GM23338 (cell line): ENCODE data around the gene ASTN1. TPM values are rescaled to one million over a fixed set of nuclear protein-coding genes. Genes with fewer than 3 reads are reported as not detected.

Experiments
- ATAC-seq: fragments of 200-7000 bp; cut with Tn5 transposase; 3 replicates; pipeline ENCODE4 v1.9.1; 2020
- DNase-seq: peaks from one replicate; pipeline ENCODE4 v3.0.0-alpha.2; 2015; ENCODE audit warnings: low spot score
- H2AFZ ChIP-seq: fragments of 200-600 bp; sonication (generic); 2 replicates; pipeline ENCODE4 v1.8.0; 2016; ENCODE audit warnings: antibody characterized with exemption, mild to moderate bottlenecking, moderate library complexity
- H3F3A ChIP-seq: fragments of 200-600 bp; sonication (generic); replicated peaks from 2 replicates; pipeline ENCODE4 v1.8.0; 2017; ENCODE audit warnings: antibody characterized with exemption, mixed run types, low read depth
- H3K27ac ChIP-seq: fragments of 200-600 bp; sonication (generic); 2 replicates; pipeline ENCODE4 v1.6.1; 2016; ENCODE audit warnings: low read depth
- H3K27me3 ChIP-seq: fragments of 200-600 bp; sonication (generic); 2 replicates; pipeline ENCODE4 v1.8.0; 2016; ENCODE audit warnings: mild to moderate bottlenecking, mixed run types, moderate library complexity; ENCODE audit not compliant: insufficient read depth
- H3K36me3 ChIP-seq: fragments of 200-600 bp; sonication (generic); 2 replicates; pipeline ENCODE4 v1.8.0; 2016; ENCODE audit warnings: mild to moderate bottlenecking; ENCODE audit not compliant: insufficient read depth
- H3K4me1 ChIP-seq: fragments of 200-600 bp; sonication (generic); 2 replicates; pipeline ENCODE4 v1.8.0; 2016; ENCODE audit warnings: mild to moderate bottlenecking, moderate library complexity; ENCODE audit not compliant: insufficient read depth
- H3K4me2 ChIP-seq: fragments of 200-600 bp; sonication (generic); 2 replicates; pipeline ENCODE4 v1.7.1; 2017; ENCODE audit warnings: mixed run types
- H3K4me3 ChIP-seq: fragments of 200-600 bp; sonication (generic); 2 replicates; pipeline ENCODE4 v1.6.1; 2016; ENCODE audit warnings: mixed run types
- H3K79me2 ChIP-seq: fragments of 200-600 bp; sonication (generic); replicated peaks from 2 replicates; pipeline ENCODE4 v1.8.0; 2017; ENCODE audit warnings: mild to moderate bottlenecking; ENCODE audit not compliant: insufficient read depth
- H3K9me2 ChIP-seq: fragments of 200-600 bp; sonication (generic); 2 replicates; pipeline ENCODE4 v1.8.0; 2017; ENCODE audit not compliant: insufficient read depth
- H4K20me1 ChIP-seq: fragments of 200-600 bp; sonication (generic); replicated peaks from 2 replicates; pipeline ENCODE4 v1.8.0; 2017; ENCODE audit warnings: mild to moderate bottlenecking; ENCODE audit not compliant: insufficient read depth
- H3K27ac Mint-ChIP-seq: 2 replicates; pipeline ENCODE4 v1.8.0; 2020; ENCODE audit warnings: inconsistent platforms, mild to moderate bottlenecking, moderate library complexity, mixed read lengths
- H3K27me3 Mint-ChIP-seq: 3 replicates; pipeline ENCODE4 v1.8.0; 2022; ENCODE audit warnings: low read depth, mild to moderate bottlenecking, moderate library complexity, mixed read lengths, inconsistent platforms; ENCODE audit not compliant: insufficient read depth, poor library complexity
- H3K36me3 Mint-ChIP-seq: 3 replicates; pipeline ENCODE4 v1.8.0; 2021; ENCODE audit warnings: low read depth, mild to moderate bottlenecking, inconsistent platforms, moderate library complexity, mixed read lengths
- H3K4me1 Mint-ChIP-seq: 3 replicates; pipeline ENCODE4 v1.8.0; 2020; ENCODE audit warnings: mild to moderate bottlenecking, inconsistent platforms, mixed read lengths
- H3K4me3 Mint-ChIP-seq: 3 replicates; pipeline ENCODE4 v1.8.0; 2021; ENCODE audit warnings: moderate library complexity, mild to moderate bottlenecking, inconsistent platforms, mixed read lengths
- H3K9me3 Mint-ChIP-seq: 3 replicates; pipeline ENCODE4 v1.8.0; 2020; ENCODE audit warnings: moderate library complexity, mild to moderate bottlenecking, inconsistent platforms, mixed read lengths
- CREB1 ChIP-seq: fragments of 250-450 bp; sonication (Bioruptor Pico); IDR thresholded peaks from 2 replicates; pipeline ENCODE4 v1.5.0; 2020; ENCODE audit warnings: low read depth, mild to moderate bottlenecking, moderate library complexity
- EZH2 ChIP-seq: fragments of 200-600 bp; sonication (generic); IDR thresholded peaks from one replicate; pipeline ENCODE4 v1.8.0; 2017; ENCODE audit warnings: antibody characterized with exemption, mild to moderate bottlenecking, low read depth; ENCODE audit not compliant: unreplicated experiment
- JUNB ChIP-seq: IDR thresholded peaks from one replicate; pipeline ENCODE4 v1.6.1; 2016; ENCODE audit warnings: antibody characterized with exemption; ENCODE audit not compliant: unreplicated experiment
- NANOG ChIP-seq: IDR thresholded peaks from 2 replicates; pipeline ENCODE4 v1.6.1; 2016; ENCODE audit warnings: antibody characterized with exemption, borderline replicate concordance
- POLR2AphosphoS5 ChIP-seq: IDR thresholded peaks from 2 replicates; pipeline ENCODE4 v1.6.1; 2016; ENCODE audit warnings: antibody characterized with exemption, low read depth
- STAT1 ChIP-seq: IDR thresholded peaks from one replicate; pipeline ENCODE4 v1.6.1; 2016; ENCODE audit warnings: antibody characterized with exemption; ENCODE audit not compliant: unreplicated experiment
- ZNF114 ChIP-seq: fragments of 250-450 bp; sonication (Bioruptor Pico); IDR thresholded peaks from 2 replicates; pipeline ENCODE4 v1.5.0; 2020; ENCODE audit warnings: mild to moderate bottlenecking, moderate library complexity
- ZNF331 ChIP-seq: fragments of 250-450 bp; sonication (Bioruptor Pico); IDR thresholded peaks from 2 replicates; pipeline ENCODE4 v1.5.0; 2020; ENCODE audit warnings: low read depth, mild to moderate bottlenecking, moderate library complexity
- polyA plus RNA-seq: library from polyadenylated mRNA; unstranded; fragments of >200 nt; fragmentation: Nextera tagmentation; extraction: Ambion mirVana; gene quantifications from 2 replicates; pipeline ENCODE4 v1.2.1, GENCODE V29; 2016
- total RNA-seq: library from RNA; depleted of rRNA; stranded (reverse); fragments of >200 nt; shearing (Covaris generic); gene quantifications from 2 replicates; pipeline ENCODE4 v1.2.3, GENCODE V29; 2014
- TF ChIP-seq, protein P1 (sequence below): IDR thresholded peaks from 2 replicates; pipeline ENCODE4 v1.6.1; 2016; ENCODE audit warnings: antibody characterized with exemption
- TF ChIP-seq, protein P2 (sequence below): fragments of 250-450 bp; sonication (Bioruptor Pico); IDR thresholded peaks from 2 replicates; pipeline ENCODE4 v1.5.0; 2020; ENCODE audit warnings: mild to moderate bottlenecking, moderate library complexity
- TF ChIP-seq, protein P3 (sequence below): IDR thresholded peaks from one replicate; pipeline ENCODE4 v1.6.1; 2018; ENCODE audit warnings: antibody characterized with exemption; ENCODE audit not compliant: unreplicated experiment

The ASTN1 gene
- total and polyA plus RNA-seq, 2 experiments from 2014 or later, result 2.0 to 5.2 TPM

DNA sequence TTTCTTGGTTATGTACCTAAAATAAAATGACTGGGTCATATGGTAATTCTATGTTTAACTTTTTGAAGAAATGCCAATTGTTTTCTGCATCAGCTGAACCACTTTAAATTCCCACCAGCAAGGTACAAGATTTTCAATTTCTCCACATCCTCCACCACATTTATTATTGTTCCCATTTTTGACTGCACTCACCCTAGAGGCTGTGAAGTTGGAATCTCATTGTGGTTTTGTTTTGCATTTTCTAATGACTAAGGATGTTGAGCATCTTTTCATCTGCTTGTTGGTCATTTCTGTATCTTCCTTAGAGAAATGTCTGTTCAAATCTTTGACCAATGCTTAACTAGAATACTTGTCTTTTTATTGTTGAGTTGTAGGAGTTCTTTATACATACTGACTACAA, 72.5 kb downstream of the ASTN1 start:
- H3K4me1 Mint-ChIP-seq, result peaks cover 10% of the 10 kb centered on the region
- ATAC-seq (no peak), DNase-seq (no peak)
- H2AFZ ChIP-seq, result no peak overlapping the region
- H3K79me2 ChIP-seq, result no peaks in the 10 kb centered on the region
- H3K27me3 Mint-ChIP-seq, result no peaks in the 10 kb centered on the region
- H4K20me1 ChIP-seq, result no peaks in the 10 kb centered on the region
- H3K4me1 ChIP-seq, result peaks cover 4% of the 10 kb centered on the region; the same call in 1 of the 2 replicates
- H3K4me2 ChIP-seq, result no peak overlapping the region
- no peaks in the 10 kb centered on the region for H3K36me3 Mint-ChIP-seq
- no peaks in the 10 kb centered on the region for H3F3A ChIP-seq
- H3K27ac Mint-ChIP-seq, result no peak overlapping the region
- H3K9me3 Mint-ChIP-seq, result no peaks in the 10 kb centered on the region
- no peak for TF ChIP-seq ZNF331
- TF ChIP-seq JUNB, result no peak
- peaks cover 4% of the 10 kb centered on the region; the same call in 1 of the 2 replicates for H3K9me2 ChIP-seq
- no peaks in the 10 kb centered on the region for H3K27me3 ChIP-seq
- no peak overlapping the region for H3K4me3 ChIP-seq
- no peaks in the 10 kb centered on the region for H3K36me3 ChIP-seq
- H3K27ac ChIP-seq, result no peak overlapping the region
- no peak overlapping the region for H3K4me3 Mint-ChIP-seq

DNA sequence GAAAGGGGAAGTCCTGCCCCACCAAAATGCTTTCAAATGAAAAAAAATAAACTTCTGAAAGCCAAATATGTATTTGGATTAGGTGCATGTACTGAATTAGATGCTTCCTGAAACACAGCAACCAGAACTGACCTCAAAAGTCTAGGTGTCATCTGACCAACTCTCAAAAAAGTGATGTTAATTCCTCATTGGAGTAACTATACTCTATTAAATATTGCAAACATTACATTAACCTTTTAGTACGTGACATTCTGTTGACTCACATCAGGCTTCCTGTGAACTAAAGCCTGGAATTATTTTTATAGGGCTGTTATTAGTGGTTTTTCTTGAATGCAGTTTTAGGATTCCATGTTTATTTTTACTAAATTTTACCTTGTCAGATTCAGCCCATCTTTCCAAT, 73.5 kb downstream of the ASTN1 start:
- H3K79me2 ChIP-seq, result no peaks in the 10 kb centered on the region
- H3K27me3 ChIP-seq, result no peaks in the 10 kb centered on the region
- DNase-seq, result no peak
- ATAC-seq, result no peak
- Mint-ChIP-seq H3K9me3 (no peaks in the 10 kb centered on the region), H3K27ac (no peak overlapping the region), H3K4me3 (no peak overlapping the region), H3K4me1 (peaks cover 10% of the 10 kb centered on the region), H3K36me3 (no peaks in the 10 kb centered on the region), H3K27me3 (no peaks in the 10 kb centered on the region)
- peaks cover under 1% of the 10 kb centered on the region; the same call in 1 of the 2 replicates for H3K9me2 ChIP-seq
- H3F3A ChIP-seq, result no peaks in the 10 kb centered on the region
- H3K4me3 ChIP-seq, result no peak overlapping the region
- H2AFZ ChIP-seq, result no peak overlapping the region
- peaks cover 4% of the 10 kb centered on the region; the same call in 1 of the 2 replicates for H3K4me1 ChIP-seq
- no peaks in the 10 kb centered on the region for H3K36me3 ChIP-seq
- no peak overlapping the region for H3K4me2 ChIP-seq
- H4K20me1 ChIP-seq, result no peaks in the 10 kb centered on the region
- TF ChIP-seq EZH2 (no peak), POLR2AphosphoS5 (no peak), NANOG (no peak), ZNF114 (no peak), JUNB (no peak), CREB1 (CRISPR knock-in tag) (no peak), ZNF331 (no peak), STAT1 (no peak)
- TF ChIP-seq, protein P1, sequence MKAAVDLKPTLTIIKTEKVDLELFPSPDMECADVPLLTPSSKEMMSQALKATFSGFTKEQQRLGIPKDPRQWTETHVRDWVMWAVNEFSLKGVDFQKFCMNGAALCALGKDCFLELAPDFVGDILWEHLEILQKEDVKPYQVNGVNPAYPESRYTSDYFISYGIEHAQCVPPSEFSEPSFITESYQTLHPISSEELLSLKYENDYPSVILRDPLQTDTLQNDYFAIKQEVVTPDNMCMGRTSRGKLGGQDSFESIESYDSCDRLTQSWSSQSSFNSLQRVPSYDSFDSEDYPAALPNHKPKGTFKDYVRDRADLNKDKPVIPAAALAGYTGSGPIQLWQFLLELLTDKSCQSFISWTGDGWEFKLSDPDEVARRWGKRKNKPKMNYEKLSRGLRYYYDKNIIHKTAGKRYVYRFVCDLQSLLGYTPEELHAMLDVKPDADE, result no peak
- TF ChIP-seq, protein P2, sequence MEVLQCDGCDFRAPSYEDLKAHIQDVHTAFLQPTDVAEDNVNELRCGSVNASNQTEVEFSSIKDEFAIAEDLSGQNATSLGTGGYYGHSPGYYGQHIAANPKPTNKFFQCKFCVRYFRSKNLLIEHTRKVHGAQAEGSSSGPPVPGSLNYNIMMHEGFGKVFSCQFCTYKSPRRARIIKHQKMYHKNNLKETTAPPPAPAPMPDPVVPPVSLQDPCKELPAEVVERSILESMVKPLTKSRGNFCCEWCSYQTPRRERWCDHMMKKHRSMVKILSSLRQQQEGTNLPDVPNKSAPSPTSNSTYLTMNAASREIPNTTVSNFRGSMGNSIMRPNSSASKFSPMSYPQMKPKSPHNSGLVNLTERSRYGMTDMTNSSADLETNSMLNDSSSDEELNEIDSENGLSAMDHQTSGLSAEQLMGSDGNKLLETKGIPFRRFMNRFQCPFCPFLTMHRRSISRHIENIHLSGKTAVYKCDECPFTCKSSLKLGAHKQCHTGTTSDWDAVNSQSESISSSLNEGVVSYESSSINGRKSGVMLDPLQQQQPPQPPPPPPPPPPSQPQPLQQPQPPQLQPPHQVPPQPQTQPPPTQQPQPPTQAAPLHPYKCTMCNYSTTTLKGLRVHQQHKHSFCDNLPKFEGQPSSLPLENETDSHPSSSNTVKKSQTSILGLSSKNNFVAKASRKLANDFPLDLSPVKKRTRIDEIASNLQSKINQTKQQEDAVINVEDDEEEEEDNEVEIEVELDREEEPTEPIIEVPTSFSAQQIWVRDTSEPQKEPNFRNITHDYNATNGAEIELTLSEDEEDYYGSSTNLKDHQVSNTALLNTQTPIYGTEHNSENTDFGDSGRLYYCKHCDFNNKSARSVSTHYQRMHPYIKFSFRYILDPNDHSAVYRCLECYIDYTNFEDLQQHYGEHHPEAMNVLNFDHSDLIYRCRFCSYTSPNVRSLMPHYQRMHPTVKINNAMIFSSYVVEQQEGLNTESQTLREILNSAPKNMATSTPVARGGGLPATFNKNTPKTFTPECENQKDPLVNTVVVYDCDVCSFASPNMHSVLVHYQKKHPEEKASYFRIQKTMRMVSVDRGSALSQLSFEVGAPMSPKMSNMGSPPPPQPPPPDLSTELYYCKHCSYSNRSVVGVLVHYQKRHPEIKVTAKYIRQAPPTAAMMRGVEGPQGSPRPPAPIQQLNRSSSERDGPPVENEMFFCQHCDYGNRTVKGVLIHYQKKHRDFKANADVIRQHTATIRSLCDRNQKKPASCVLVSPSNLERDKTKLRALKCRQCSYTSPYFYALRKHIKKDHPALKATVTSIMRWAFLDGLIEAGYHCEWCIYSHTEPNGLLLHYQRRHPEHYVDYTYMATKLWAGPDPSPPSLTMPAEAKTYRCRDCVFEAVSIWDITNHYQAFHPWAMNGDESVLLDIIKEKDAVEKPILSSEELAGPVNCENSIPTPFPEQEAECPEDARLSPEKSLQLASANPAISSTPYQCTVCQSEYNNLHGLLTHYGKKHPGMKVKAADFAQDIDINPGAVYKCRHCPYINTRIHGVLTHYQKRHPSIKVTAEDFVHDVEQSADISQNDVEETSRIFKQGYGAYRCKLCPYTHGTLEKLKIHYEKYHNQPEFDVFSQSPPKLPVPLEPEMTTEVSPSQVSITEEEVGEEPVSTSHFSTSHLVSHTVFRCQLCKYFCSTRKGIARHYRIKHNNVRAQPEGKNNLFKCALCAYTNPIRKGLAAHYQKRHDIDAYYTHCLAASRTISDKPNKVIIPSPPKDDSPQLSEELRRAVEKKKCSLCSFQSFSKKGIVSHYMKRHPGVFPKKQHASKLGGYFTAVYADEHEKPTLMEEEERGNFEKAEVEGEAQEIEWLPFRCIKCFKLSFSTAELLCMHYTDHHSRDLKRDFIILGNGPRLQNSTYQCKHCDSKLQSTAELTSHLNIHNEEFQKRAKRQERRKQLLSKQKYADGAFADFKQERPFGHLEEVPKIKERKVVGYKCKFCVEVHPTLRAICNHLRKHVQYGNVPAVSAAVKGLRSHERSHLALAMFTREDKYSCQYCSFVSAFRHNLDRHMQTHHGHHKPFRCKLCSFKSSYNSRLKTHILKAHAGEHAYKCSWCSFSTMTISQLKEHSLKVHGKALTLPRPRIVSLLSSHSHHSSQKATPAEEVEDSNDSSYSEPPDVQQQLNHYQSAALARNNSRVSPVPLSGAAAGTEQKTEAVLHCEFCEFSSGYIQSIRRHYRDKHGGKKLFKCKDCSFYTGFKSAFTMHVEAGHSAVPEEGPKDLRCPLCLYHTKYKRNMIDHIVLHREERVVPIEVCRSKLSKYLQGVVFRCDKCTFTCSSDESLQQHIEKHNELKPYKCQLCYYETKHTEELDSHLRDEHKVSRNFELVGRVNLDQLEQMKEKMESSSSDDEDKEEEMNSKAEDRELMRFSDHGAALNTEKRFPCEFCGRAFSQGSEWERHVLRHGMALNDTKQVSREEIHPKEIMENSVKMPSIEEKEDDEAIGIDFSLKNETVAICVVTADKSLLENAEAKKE, result no peak
- TF ChIP-seq, protein P3, sequence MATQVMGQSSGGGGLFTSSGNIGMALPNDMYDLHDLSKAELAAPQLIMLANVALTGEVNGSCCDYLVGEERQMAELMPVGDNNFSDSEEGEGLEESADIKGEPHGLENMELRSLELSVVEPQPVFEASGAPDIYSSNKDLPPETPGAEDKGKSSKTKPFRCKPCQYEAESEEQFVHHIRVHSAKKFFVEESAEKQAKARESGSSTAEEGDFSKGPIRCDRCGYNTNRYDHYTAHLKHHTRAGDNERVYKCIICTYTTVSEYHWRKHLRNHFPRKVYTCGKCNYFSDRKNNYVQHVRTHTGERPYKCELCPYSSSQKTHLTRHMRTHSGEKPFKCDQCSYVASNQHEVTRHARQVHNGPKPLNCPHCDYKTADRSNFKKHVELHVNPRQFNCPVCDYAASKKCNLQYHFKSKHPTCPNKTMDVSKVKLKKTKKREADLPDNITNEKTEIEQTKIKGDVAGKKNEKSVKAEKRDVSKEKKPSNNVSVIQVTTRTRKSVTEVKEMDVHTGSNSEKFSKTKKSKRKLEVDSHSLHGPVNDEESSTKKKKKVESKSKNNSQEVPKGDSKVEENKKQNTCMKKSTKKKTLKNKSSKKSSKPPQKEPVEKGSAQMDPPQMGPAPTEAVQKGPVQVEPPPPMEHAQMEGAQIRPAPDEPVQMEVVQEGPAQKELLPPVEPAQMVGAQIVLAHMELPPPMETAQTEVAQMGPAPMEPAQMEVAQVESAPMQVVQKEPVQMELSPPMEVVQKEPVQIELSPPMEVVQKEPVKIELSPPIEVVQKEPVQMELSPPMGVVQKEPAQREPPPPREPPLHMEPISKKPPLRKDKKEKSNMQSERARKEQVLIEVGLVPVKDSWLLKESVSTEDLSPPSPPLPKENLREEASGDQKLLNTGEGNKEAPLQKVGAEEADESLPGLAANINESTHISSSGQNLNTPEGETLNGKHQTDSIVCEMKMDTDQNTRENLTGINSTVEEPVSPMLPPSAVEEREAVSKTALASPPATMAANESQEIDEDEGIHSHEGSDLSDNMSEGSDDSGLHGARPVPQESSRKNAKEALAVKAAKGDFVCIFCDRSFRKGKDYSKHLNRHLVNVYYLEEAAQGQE, result no peak
- H3K27ac ChIP-seq, result no peak overlapping the region
